Body of pancreas (tissue), 4 donors: ENCODE measurements around the gene RITA1. TPM values are rescaled to one million over a fixed set of nuclear protein-coding genes. Genes with fewer than 3 reads are reported as not detected.
A peak's percentile ranks its signal among the peaks of the same experiment; 100 is the strongest.

Experiments used
- ATAC-seq: fragments of 150-250 bp; one replicate; pipeline ENCODE4 v1.9.1; 2016
- DNase-seq, 4 donors: peaks; one replicate each; pipeline ENCODE4 v3.0.0-alpha.2; 2019
- H3K27ac ChIP-seq, 4 donors: fragments of 200-600 bp; sonication (generic); 1 replicate in 3 of 4; 2 replicates in 1 of 4; pipeline versions ENCODE4 v1.5.1 to v1.6.1; 2016 to 2019; ENCODE audit warnings: mild to moderate bottlenecking in 1 of 4, mixed read lengths in 1 of 4, moderate library complexity in 1 of 4
- H3K27me3 ChIP-seq, 2 donors: fragments of 200-600 bp; sonication (generic); one replicate each; pipeline ENCODE4 v1.6.0; 2016; ENCODE audit warnings: mild to moderate bottlenecking in 1 of 2
- H3K36me3 ChIP-seq, 2 donors: fragments of 200-600 bp; sonication (generic); replicated peaks in 1 of 2; 2 replicates each; pipeline ENCODE4 v1.5.1; 2016; ENCODE audit warnings: low read depth in 2 of 2; ENCODE audit not compliant: insufficient read depth in 1 of 2
- H3K4me1 ChIP-seq: fragments of 200-600 bp; sonication (generic); one replicate; pipeline ENCODE4 v1.6.0; 2016
- H3K4me3 ChIP-seq, 2 donors: fragments of 200-600 bp; sonication (generic); 1 replicate in 1 of 2; 2 replicates in 1 of 2; pipeline ENCODE4 v1.5.1; 2016 to 2019
- H3K9me3 ChIP-seq, 3 donors: fragments of 200-600 bp; sonication (generic); 1 replicate in 2 of 3; 2 replicates in 1 of 3; pipeline ENCODE4 v1.5.1; 2016
- CTCF ChIP-seq, 7 experiments: fragments of 450-650 bp in 4 of 7; fragments of 200-600 bp in 3 of 7; sonication (generic) in 3 of 7; IDR thresholded peaks; one replicate each; pipeline ENCODE4 v1.5.1; 2016 to 2019; ENCODE audit warnings: antibody characterized with exemption in 7 of 7
- POLR2A ChIP-seq, 3 donors: fragments of 450-650 bp; IDR thresholded peaks; one replicate each; pipeline ENCODE4 v1.6.1; 2016; ENCODE audit warnings: antibody characterized with exemption in 3 of 3, mild to moderate bottlenecking in 2 of 3
- WGBS, 2 donors: methylation state at CpG; one replicate each; pipeline ENCODE4 v1.1.5; 2017; 5-methylcytosine and 5-hydroxymethylcytosine counted together
- intact Hi-C: fragments of 100-400 bp; cut with DNase I; formaldehyde crosslinking; loops from one replicate; pipeline ENCODE4 v1.15.1; 2023
- total RNA-seq, 2 donors: library from RNA; depleted of rRNA; stranded (reverse); fragments of >200 nt; gene quantifications; one replicate each; pipeline ENCODE4 v1.1.0, GENCODE V29; 2016

RITA1 gene
- total RNA-seq, 2 donors from 2014 or later: 6.9 to 15.3 TPM

GRCh38 chr12:113154351-113154973, 31.1 kb upstream of the RITA1 start:
- ATAC-seq: peak; percentile 33
- intact Hi-C loops: no loop called here
- H3K27ac ChIP-seq: no peak overlapping the region
- H3K27me3 ChIP-seq: peaks cover 0 to 3% of the 10 kb centered on the region in 2 donors
- peaks cover 6 to 11% of the 10 kb centered on the region in 2 donors for H3K36me3 ChIP-seq
- H3K4me3 ChIP-seq: no peak overlapping the region
- H3K4me1 ChIP-seq: peaks cover 30% of the 10 kb centered on the region
- TF ChIP-seq POLR2A (IDR thresholded peaks at IDR 0.05): no peak
- no peak for TF ChIP-seq CTCF (IDR thresholded peaks at IDR 0.05)
- 0 to 4% methylated on average over 2 to 51 of the region's 51 CpGs for WGBS, 2 donors
- H3K9me3 ChIP-seq: no peaks in the 10 kb centered on the region
- peak in 2 of 4 donors; percentile 37 to 54 for DNase-seq

- Histone ChIP-seq H3K4me3 (no peak overlapping the region), H3K36me3 (peaks cover 10 to 12% of the 10 kb centered on the region in 2 donors), H3K27me3 (peaks cover 0 to 3% of the 10 kb centered on the region in 2 donors), H3K4me1 (peaks cover 24% of the 10 kb centered on the region), H3K27ac (no peak overlapping the region), H3K9me3 (no peaks in the 10 kb centered on the region)
- no peak for ATAC-seq
- intact Hi-C loops: loop anchor here (5.0 kb wide), 1 partner anchor 103 kb away; no protein-coding TSS in a partner anchor
- DNase-seq: no peak
- 78 to 80% methylated on average over 11 to 12 of the region's 12 CpGs for WGBS, 2 donors
- TF ChIP-seq CTCF (IDR thresholded peaks at IDR 0.05) (no peak), POLR2A (IDR thresholded peaks at IDR 0.05) (no peak)
Observed at GRCh38 chr12:113155060-113155459, 30.5 kb upstream of the RITA1 start.

GRCh38 chr12:113155646-113156045, 29.9 kb upstream of the RITA1 start:
- DNase-seq (no peak), ATAC-seq (no peak)
- Histone ChIP-seq H3K27ac (no peak overlapping the region), H3K4me1 (peaks cover 23% of the 10 kb centered on the region), H3K4me3 (no peak overlapping the region), H3K9me3 (no peaks in the 10 kb centered on the region), H3K27me3 (peaks cover 0 to 3% of the 10 kb centered on the region in 2 donors), H3K36me3 (peaks cover 14 to 16% of the 10 kb centered on the region in 2 donors)
- whole genome bisulfite sequencing, 2 donors: 61 to 70% methylated on average over 7 of the region's 7 CpGs
- no peak for TF ChIP-seq POLR2A (IDR thresholded peaks at IDR 0.05)
- no peak for TF ChIP-seq CTCF (IDR thresholded peaks at IDR 0.05)
- intact Hi-C loops: loop anchor here (5.0 kb wide), 1 partner anchor 103 kb away; no protein-coding TSS in a partner anchor

- Histone ChIP-seq H3K36me3 (peaks cover 16 to 22% of the 10 kb centered on the region in 2 donors), H3K27ac (no peak overlapping the region), H3K9me3 (no peaks in the 10 kb centered on the region), H3K4me1 (peaks cover 29% of the 10 kb centered on the region), H3K27me3 (peaks cover 0 to 3% of the 10 kb centered on the region in 2 donors), H3K4me3 (no peak overlapping the region)
- intact Hi-C loops: loop anchor here (5.0 kb wide), 1 partner anchor 105 kb away; no protein-coding TSS in a partner anchor
- TF ChIP-seq CTCF (IDR thresholded peaks at IDR 0.05) (no peak), POLR2A (IDR thresholded peaks at IDR 0.05) (no peak)
- no peak for DNase-seq
- no peak for ATAC-seq
- 79 to 89% methylated on average over 11 to 12 of the region's 12 CpGs for WGBS, 2 donors
Observed at GRCh38 chr12:113157218-113157859, 28.2 kb upstream of the RITA1 start.
